Neural crest cell (in vitro differentiated cells): ENCODE data around the gene CCDC81. TPM values are rescaled to one million over a fixed set of nuclear protein-coding genes. Genes with fewer than 3 reads are reported as not detected.
"Not testable (repeated sequence)": the region's sequence is repeated elsewhere in the genome, so short reads cannot be mapped to it uniquely, and the experiment has no call there.

Experiments used
- DNase-seq: peaks from one replicate; pipeline ENCODE4 v3.0.0; 2021; ENCODE audit warnings: low read depth, mixed read lengths, low spot score
- H3K27ac Mint-ChIP-seq: one replicate; pipeline ENCODE4 v1.8.0; 2021; ENCODE audit warnings: mild to moderate bottlenecking, mixed read lengths; ENCODE audit not compliant: unreplicated experiment
- H3K27me3 Mint-ChIP-seq: 2 replicates; pipeline ENCODE4 v1.8.0; 2021; ENCODE audit warnings: low read depth, mild to moderate bottlenecking, mixed read lengths
- H3K36me3 Mint-ChIP-seq: 2 replicates; pipeline ENCODE4 v1.8.0; 2021; ENCODE audit warnings: low read depth, mild to moderate bottlenecking, mixed read lengths
- H3K4me1 Mint-ChIP-seq: 2 replicates; pipeline ENCODE4 v1.8.0; 2021; ENCODE audit warnings: mixed read lengths
- H3K4me3 Mint-ChIP-seq: one replicate; pipeline ENCODE4 v1.8.0; 2021; ENCODE audit warnings: mild to moderate bottlenecking, mixed read lengths
- H3K9me3 Mint-ChIP-seq: 2 replicates; pipeline ENCODE4 v1.8.0; 2021; ENCODE audit warnings: mixed read lengths
- total RNA-seq: library from RNA; stranded (reverse); gene quantifications from 2 replicates; pipeline ENCODE4 v1.2.1, GENCODE V29; 2021
- TF ChIP-seq, protein P1 (sequence below): fragments of 200-600 bp; sonication (generic); conservative IDR thresholded peaks from 2 replicates; pipeline ENCODE4 v1.5.0; 2021; ENCODE audit warnings: antibody characterized with exemption, mild to moderate bottlenecking

CCDC81 gene
- total RNA-seq, 1 donor from 2014 or later: 2.8 TPM

- H3K27me3 Mint-ChIP-seq: no peaks in the 10 kb centered on the region
- TF ChIP-seq, protein P1, sequence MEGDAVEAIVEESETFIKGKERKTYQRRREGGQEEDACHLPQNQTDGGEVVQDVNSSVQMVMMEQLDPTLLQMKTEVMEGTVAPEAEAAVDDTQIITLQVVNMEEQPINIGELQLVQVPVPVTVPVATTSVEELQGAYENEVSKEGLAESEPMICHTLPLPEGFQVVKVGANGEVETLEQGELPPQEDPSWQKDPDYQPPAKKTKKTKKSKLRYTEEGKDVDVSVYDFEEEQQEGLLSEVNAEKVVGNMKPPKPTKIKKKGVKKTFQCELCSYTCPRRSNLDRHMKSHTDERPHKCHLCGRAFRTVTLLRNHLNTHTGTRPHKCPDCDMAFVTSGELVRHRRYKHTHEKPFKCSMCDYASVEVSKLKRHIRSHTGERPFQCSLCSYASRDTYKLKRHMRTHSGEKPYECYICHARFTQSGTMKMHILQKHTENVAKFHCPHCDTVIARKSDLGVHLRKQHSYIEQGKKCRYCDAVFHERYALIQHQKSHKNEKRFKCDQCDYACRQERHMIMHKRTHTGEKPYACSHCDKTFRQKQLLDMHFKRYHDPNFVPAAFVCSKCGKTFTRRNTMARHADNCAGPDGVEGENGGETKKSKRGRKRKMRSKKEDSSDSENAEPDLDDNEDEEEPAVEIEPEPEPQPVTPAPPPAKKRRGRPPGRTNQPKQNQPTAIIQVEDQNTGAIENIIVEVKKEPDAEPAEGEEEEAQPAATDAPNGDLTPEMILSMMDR: no peak
- no peaks in the 10 kb centered on the region for H3K4me1 Mint-ChIP-seq
- H3K27ac Mint-ChIP-seq: no peak overlapping the region
- no peaks in the 10 kb centered on the region for H3K9me3 Mint-ChIP-seq
- DNase-seq: no peak
- H3K4me3 Mint-ChIP-seq: no peak overlapping the region
- no peaks in the 10 kb centered on the region for H3K36me3 Mint-ChIP-seq
Observed at GRCh38 chr11:86418106-86418505, 43.4 kb downstream of the CCDC81 start.

DNA sequence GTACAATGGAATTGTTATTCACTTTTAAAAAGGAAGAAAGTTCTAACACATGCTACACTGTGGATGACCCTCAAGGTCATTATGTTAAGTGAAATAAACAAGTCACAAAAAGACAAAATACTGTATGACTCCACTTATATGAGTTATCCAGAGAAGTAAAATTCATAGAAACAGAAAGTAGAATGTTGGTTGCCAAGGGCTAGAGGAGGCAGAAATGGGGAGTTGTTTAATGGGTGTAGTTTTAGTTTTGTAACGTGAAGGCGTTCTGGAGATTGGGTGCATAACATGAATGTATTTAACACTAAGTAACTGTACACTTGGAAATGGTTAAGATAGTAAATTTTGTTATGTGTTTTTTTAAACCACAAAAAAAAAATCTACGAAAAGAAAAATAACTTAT, 43.8 kb downstream of the CCDC81 start:
- no peak overlapping the region for H3K27ac Mint-ChIP-seq
- TF ChIP-seq, protein P1: no peak
- no peaks in the 10 kb centered on the region for H3K27me3 Mint-ChIP-seq
- no peaks in the 10 kb centered on the region for H3K4me1 Mint-ChIP-seq
- H3K4me3 Mint-ChIP-seq: no peak overlapping the region
- no peaks in the 10 kb centered on the region for H3K36me3 Mint-ChIP-seq
- no peaks in the 10 kb centered on the region for H3K9me3 Mint-ChIP-seq
- no peak for DNase-seq

DNA sequence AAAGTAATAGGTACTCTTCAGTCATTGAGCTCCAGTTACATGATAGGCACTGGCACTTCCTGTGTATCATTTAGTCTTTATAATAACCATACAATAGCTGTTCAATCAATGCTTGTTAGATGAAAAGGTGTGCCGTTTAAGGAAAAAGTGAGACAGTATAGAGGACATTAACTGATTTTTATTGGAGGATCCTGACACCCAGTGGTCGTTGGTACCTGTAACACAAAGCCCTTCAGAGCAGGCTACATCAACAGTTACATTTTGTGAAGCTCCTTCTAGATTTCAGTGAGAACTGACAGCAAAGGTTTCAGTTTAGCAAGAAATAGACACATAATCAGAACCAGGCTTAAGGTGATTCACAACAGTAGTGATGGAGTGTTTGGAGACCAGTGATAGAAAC, 44.2 kb downstream of the CCDC81 start:
- no peak overlapping the region for H3K27ac Mint-ChIP-seq
- TF ChIP-seq, protein P1: peak; percentile 48
- H3K4me1 Mint-ChIP-seq: no peaks in the 10 kb centered on the region
- H3K27me3 Mint-ChIP-seq: no peaks in the 10 kb centered on the region
- DNase-seq: no peak
- H3K4me3 Mint-ChIP-seq: no peak overlapping the region
- no peaks in the 10 kb centered on the region for H3K36me3 Mint-ChIP-seq
- H3K9me3 Mint-ChIP-seq: no peaks in the 10 kb centered on the region

GRCh38 chr11:86421946-86422345, 47.3 kb downstream of the CCDC81 start:
- peaks cover 7% of the 10 kb centered on the region for H3K9me3 Mint-ChIP-seq
- TF ChIP-seq, protein P1: no peak
- H3K36me3 Mint-ChIP-seq: peaks cover 4% of the 10 kb centered on the region
- peak overlapping the region; percentile 76 for H3K27ac Mint-ChIP-seq
- DNase-seq: no peak
- no peak overlapping the region for H3K4me3 Mint-ChIP-seq
- H3K4me1 Mint-ChIP-seq: no peaks in the 10 kb centered on the region
- no peaks in the 10 kb centered on the region for H3K27me3 Mint-ChIP-seq

DNA sequence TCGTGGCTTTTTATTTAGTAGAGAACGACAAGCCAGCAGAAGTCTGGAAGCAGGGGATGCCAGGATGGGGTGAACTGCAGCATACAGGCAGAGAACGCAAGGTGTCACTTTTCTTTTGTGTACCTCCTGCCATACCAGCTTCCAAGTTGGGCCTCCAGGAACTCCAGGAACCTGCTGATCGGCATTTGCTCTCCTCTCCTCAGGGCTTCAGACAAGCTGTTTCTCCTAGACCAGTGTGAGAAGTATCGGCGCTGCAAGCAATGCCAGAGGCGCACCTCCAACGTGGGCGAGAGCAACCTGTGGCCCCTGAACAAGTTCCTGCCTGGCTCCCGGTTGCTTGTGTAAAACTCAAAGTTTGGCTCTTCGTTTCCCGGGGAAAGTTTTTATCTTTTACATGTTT, 47.7 kb downstream of the CCDC81 start:
- Mint-ChIP-seq H3K27me3 (no peaks in the 10 kb centered on the region), H3K4me1 (no peaks in the 10 kb centered on the region), H3K36me3 (peaks cover 4% of the 10 kb centered on the region), H3K4me3 (no peak overlapping the region), H3K27ac (no peak overlapping the region), H3K9me3 (peaks cover 7% of the 10 kb centered on the region)
- no peak for DNase-seq
- TF ChIP-seq, protein P1: no peak

DNA sequence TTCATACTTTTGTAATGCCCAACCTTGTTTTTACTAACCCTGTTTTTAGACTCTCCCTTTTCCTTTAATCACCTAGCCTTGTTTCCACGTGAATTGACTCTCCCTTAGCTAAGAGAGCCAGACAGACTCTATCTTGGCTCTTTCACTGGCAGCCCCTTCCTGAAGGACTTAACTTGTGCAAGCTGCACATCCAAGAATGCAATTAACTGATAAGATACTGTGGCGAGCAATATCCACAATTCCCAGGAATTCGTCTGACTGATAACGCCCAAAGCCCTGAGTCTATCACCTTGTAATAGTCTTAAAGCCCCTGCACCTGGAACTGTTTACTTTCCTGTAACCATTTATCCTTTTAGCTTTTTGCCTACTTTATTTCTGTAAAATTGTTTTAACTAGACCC, 48.8 kb downstream of the CCDC81 start:
- not testable (repeated sequence) for H3K4me3 Mint-ChIP-seq, H3K27ac Mint-ChIP-seq, H3K36me3 Mint-ChIP-seq, DNase-seq, H3K27me3 Mint-ChIP-seq, H3K4me1 Mint-ChIP-seq
- peaks cover 12% of the 10 kb centered on the region for H3K9me3 Mint-ChIP-seq
